Lower leg skin (tissue), 3 donors: ENCODE measurements around the gene GOLGA3.

Experiments used
- CTCF ChIP-seq, 3 donors: fragments of 450-650 bp; IDR thresholded peaks; one replicate each; pipeline ENCODE4 v1.5.1; 2016; ENCODE audit warnings: antibody characterized with exemption in 3 of 3, mild to moderate bottlenecking in 3 of 3, moderate library complexity in 2 of 3
- POLR2A ChIP-seq, 2 donors: fragments of 450-650 bp; IDR thresholded peaks; one replicate each; pipeline ENCODE4 v1.6.1; 2016 to 2017; ENCODE audit warnings: antibody characterized with exemption in 2 of 2, mild to moderate bottlenecking in 1 of 2, moderate library complexity in 1 of 2

- TF ChIP-seq CTCF (IDR thresholded peaks at IDR 0.05): no peak
- TF ChIP-seq POLR2A (IDR thresholded peaks at IDR 0.05): no peak
Measured at GRCh38 chr12:132786192-132786591, 42.5 kb downstream of the GOLGA3 start.
